8988T (cell line): Measurements from ENCODE around the gene SDF4.
A peak's percentile ranks its signal among the peaks of the same experiment; 100 is the strongest.

Experiments
- DNase-seq: peaks from one replicate; pipeline ENCODE4 v3.0.0; 2011

The SDF4 gene

GRCh38 chr1:1231400-1232207 lies at the start of gene SDF4:
Gene SDF4 (minus strand): TSS chr1:1232001. CDS start chr1:1228772, 3,229 bp downstream.
- peak; percentile 100 for DNase-seq

GRCh38 chr1:1280782-1281481 lies 49.1 kb upstream of the SDF4 start:
- DNase-seq = no peak

- no peak for DNase-seq
These were observed 47.2 kb upstream of the SDF4 start for GRCh38 chr1:1279028-1279427.

GRCh38 chr1:1278620-1279019 lies 46.8 kb upstream of the SDF4 start:
- DNase-seq = no peak

GRCh38 chr1:1275836-1276235 lies 44.0 kb upstream of the SDF4 start:
- no peak for DNase-seq

GRCh38 chr1:1274931-1275431 lies 43.2 kb upstream of the SDF4 start:
- no peak for DNase-seq

GRCh38 chr1:1274299-1274930 lies 42.6 kb upstream of the SDF4 start:
- no peak for DNase-seq

- peak; percentile 89 for DNase-seq
These were observed 41.9 kb upstream of the SDF4 start, which contains the start of gene UBE2J2 for GRCh38 chr1:1273512-1274298. Gene UBE2J2 (minus strand): TSS chr1:1273854. CDS start chr1:1267992, 5,862 bp downstream.

GRCh38 chr1:1273209-1273511 lies 41.4 kb upstream of the SDF4 start:
- DNase-seq = no peak

- no peak for DNase-seq
These were observed 40.8 kb upstream of the SDF4 start for GRCh38 chr1:1272341-1273208.

GRCh38 chr1:1270813-1271212 lies 39.0 kb upstream of the SDF4 start:
- DNase-seq = no peak

GRCh38 chr1:1268284-1268682 lies 36.5 kb upstream of the SDF4 start:
- DNase-seq = no peak

- no peak for DNase-seq
These were observed 35.9 kb upstream of the SDF4 start for GRCh38 chr1:1267488-1268283.

GRCh38 chr1:1264868-1265272 lies 33.1 kb upstream of the SDF4 start:
- DNase-seq = no peak

GRCh38 chr1:1264026-1264425 lies 32.2 kb upstream of the SDF4 start:
- DNase-seq = no peak

GRCh38 chr1:1262758-1263157 lies 31.0 kb upstream of the SDF4 start:
- DNase-seq = no peak

- DNase-seq = no peak
These were observed 30.3 kb upstream of the SDF4 start for GRCh38 chr1:1262071-1262470.

GRCh38 chr1:1260843-1261560 lies 29.2 kb upstream of the SDF4 start:
- DNase-seq = no peak

- no peak for DNase-seq
These were observed 28.3 kb upstream of the SDF4 start for GRCh38 chr1:1259951-1260600.

GRCh38 chr1:1259540-1259939 lies 27.7 kb upstream of the SDF4 start:
- no peak for DNase-seq
